Activated naive CD8-positive, alpha-beta T cell treated with anti-CD3 and anti-CD28 coated beads, Interleukin-2, amount 50 U/mL, for 16 hours (primary cell): ENCODE data around the gene SESN1.
"Not testable (repeated sequence)": the region's sequence is repeated elsewhere in the genome, so short reads cannot be mapped to it uniquely, and the experiment has no call there.

Experiments used
- DNase-seq: peaks from one replicate; pipeline ENCODE4 v3.0.0-alpha.2; 2020; ENCODE audit warnings: low read depth, low spot score

SESN1 gene

GRCh38 chr6:109095036-109095834 lies 589 bp upstream of the SESN1 start, which contains the start of gene CEP57L1:
Gene CEP57L1 (plus strand): TSS chr6:109095507. CDS start chr6:109145222, 49,715 bp downstream.
- DNase-seq, result peak; percentile 87

- DNase-seq, result no peak
These were observed 772 bp downstream of the SESN1 start for GRCh38 chr6:109093732-109094415.

- no peak for DNase-seq
These were observed 2.6 kb downstream of the SESN1 start for GRCh38 chr6:109092074-109092473.

GRCh38 chr6:109091314-109092024 lies 3.2 kb downstream of the SESN1 start:
- no peak for DNase-seq

GRCh38 chr6:109088995-109089394 lies 5.7 kb downstream of the SESN1 start:
- no peak for DNase-seq

- DNase-seq, result no peak
These were observed 6.9 kb downstream of the SESN1 start for GRCh38 chr6:109087661-109088264.

- DNase-seq, result not testable (repeated sequence)
These were observed 10.5 kb downstream of the SESN1 start for GRCh38 chr6:109084146-109084545.

GRCh38 chr6:109083657-109084056 lies 11.0 kb downstream of the SESN1 start:
- DNase-seq, result no peak

GRCh38 chr6:109082188-109082577 lies 12.5 kb downstream of the SESN1 start:
- no peak for DNase-seq

- no peak for DNase-seq
These were observed 13.0 kb downstream of the SESN1 start for GRCh38 chr6:109081516-109082187.

- DNase-seq, result no peak
These were observed 13.6 kb downstream of the SESN1 start for GRCh38 chr6:109081026-109081425.

GRCh38 chr6:109079981-109080380 lies 14.7 kb downstream of the SESN1 start:
- no peak for DNase-seq

- DNase-seq, result no peak
These were observed 18.3 kb downstream of the SESN1 start for GRCh38 chr6:109076377-109076776.

- DNase-seq, result no peak
These were observed 18.7 kb downstream of the SESN1 start for GRCh38 chr6:109075934-109076333.

- DNase-seq, result no peak
These were observed 20.6 kb downstream of the SESN1 start for GRCh38 chr6:109074133-109074415.

GRCh38 chr6:109073344-109074132 lies 21.1 kb downstream of the SESN1 start:
- DNase-seq, result peak; percentile 28

GRCh38 chr6:109071125-109071917 lies 23.3 kb downstream of the SESN1 start:
- DNase-seq, result no peak

GRCh38 chr6:109069746-109070145 lies 24.9 kb downstream of the SESN1 start:
- no peak for DNase-seq

GRCh38 chr6:109062767-109063352 lies 31.8 kb downstream of the SESN1 start:
- no peak for DNase-seq

- no peak for DNase-seq
These were observed 32.4 kb downstream of the SESN1 start for GRCh38 chr6:109062216-109062615.
